Adrenal gland (tissue), 12 donors: ENCODE results near the gene AKR1D1. TPM values are rescaled to one million over a fixed set of nuclear protein-coding genes. Genes with fewer than 3 reads are reported as not detected.

ENCODE experiments used
- DNase-seq, 7 donors: peaks; one replicate each; pipeline ENCODE4 v3.0.0-alpha.2; 2019 to 2020
- H3K27ac ChIP-seq, 5 donors: fragments of 200-600 bp; sonication (generic) in 4 of 5; 1 replicate in 3 of 5; 2 replicates in 2 of 5; pipeline versions ENCODE4 v1.5.1 to v1.8.0; 2016 to 2020; ENCODE audit warnings: mild to moderate bottlenecking in 1 of 5
- H3K27me3 ChIP-seq: fragments of 200-600 bp; 2 replicates; pipeline ENCODE4 v1.8.0; 2021
- H3K36me3 ChIP-seq, 2 donors: fragments of 200-600 bp; replicated peaks in 1 of 2; 1 replicate in 1 of 2; 2 replicates in 1 of 2; pipeline versions ENCODE4 v1.5.1 to v1.8.0; 2018 to 2022
- H3K4me1 ChIP-seq, 2 donors: fragments of 200-600 bp; replicated peaks in 1 of 2; 1 replicate in 1 of 2; 2 replicates in 1 of 2; pipeline versions ENCODE4 v1.5.1 to v1.8.0; 2018 to 2021
- H3K4me3 ChIP-seq, 4 donors: fragments of 200-600 bp; sonication (generic) in 3 of 4; one replicate each; pipeline ENCODE4 v1.5.1; 2016 to 2018
- H3K9me3 ChIP-seq, 3 donors: fragments of 200-600 bp; sonication (generic) in 1 of 3; replicated peaks in 1 of 3; 1 replicate in 2 of 3; 2 replicates in 1 of 3; pipeline versions ENCODE4 v1.5.1 to v1.8.0; 2016 to 2021
- POLR2A ChIP-seq, 2 donors: fragments of 450-650 bp; IDR thresholded peaks; one replicate each; pipeline ENCODE4 v1.6.1; 2017; ENCODE audit warnings: antibody characterized with exemption in 2 of 2, mild to moderate bottlenecking in 2 of 2, moderate library complexity in 1 of 2
- WGBS, 4 donors: extraction: QIAGEN DNeasy Blood & Tissue Kit in 2 of 4; methylation state at CpG; one replicate each; pipeline versions ENCODE4 v1.1.5 to v1.1.7; 2013 to 2017; 5-methylcytosine and 5-hydroxymethylcytosine counted together
- intact Hi-C, 2 donors: fragments of 100-400 bp; cut with DNase I; formaldehyde crosslinking; loops; one replicate each; pipeline versions ENCODE4 v1.14.1 to v1.15.0; 2022 to 2023
- polyA plus RNA-seq, 3 donors: library from polyadenylated mRNA; stranded (reverse); fragments of 200-250 nt in 2 of 3; fragments of 350-450 nt in 1 of 3; fragmentation: Illumina TruSeq in 1 of 3; extraction: RNeasy Lipid Tissue Mini Kit (QIAGEN cat#74804) in 1 of 3; gene quantifications; one replicate each; pipeline ENCODE4 v1.2.3, GENCODE V29; 2013 to 2014
- total RNA-seq, 9 donors: library from RNA; depleted of rRNA in 4 of 9; stranded (reverse); fragments of >200 nt in 4 of 9; fragments of 120-200 nt in 1 of 9; fragmentation: NEBNext Ultra II Directional in 1 of 9; extraction: Animal tissue kit (Norgen Biotek cat#: 25700) in 1 of 9; gene quantifications; one replicate each; pipeline versions ENCODE4 v1.1.0 to v1.2.4, GENCODE V29; 2013 to 2023
- TF ChIP-seq, protein P1 (sequence below), 6 experiments: fragments of 450-650 bp in 4 of 6; fragments of 200-600 bp in 2 of 6; sonication (generic) in 1 of 6; IDR thresholded peaks; 1 replicate in 5 of 6; 2 replicates in 1 of 6; pipeline versions ENCODE4 v1.5.1 to v1.8.0; 2016 to 2021; ENCODE audit warnings: antibody characterized with exemption in 6 of 6, mild to moderate bottlenecking in 2 of 6, moderate library complexity in 1 of 6
- donor health status: healthy with polysubstance abuse.
- donor health status: Bipolar disorder and iron deficiency.
- donor health status: DM: yes; HTN: yes; CAD: no.
- donor health status: DM: no; HTN: no; CAD: no.
- donor health status: DM: no; HTN: no; CAD: no.
- donor health status: DM: yes; HTN: yes; CAD: no.

AKR1D1 gene
- total and polyA plus RNA-seq, 12 donors = 0.17 to 0.31 (median 0.22) TPM; not detected in 8

DNA sequence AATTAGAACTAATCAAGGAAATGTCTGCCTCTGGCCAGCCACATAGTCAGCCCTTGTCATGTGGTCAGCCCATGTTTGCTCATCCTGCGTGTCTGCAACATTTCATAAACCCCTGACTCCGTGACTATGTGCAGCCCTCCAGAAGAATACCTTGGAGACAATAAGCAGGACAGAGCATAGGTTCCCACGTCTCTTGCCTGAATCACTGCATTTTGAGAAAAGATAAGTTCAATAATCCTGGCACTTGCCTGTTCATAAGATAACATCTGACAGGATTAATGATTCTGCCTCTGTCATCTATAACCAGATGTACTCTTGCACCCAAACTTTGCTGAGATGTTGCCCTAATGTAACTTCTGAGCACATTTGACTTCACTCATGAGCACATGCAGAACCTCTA is 78.4 kb downstream of the AKR1D1 start:
- Histone ChIP-seq H3K27me3 (no peaks in the 10 kb centered on the region), H3K4me1 (no peaks in the 10 kb centered on the region), H3K9me3 (no peaks in the 10 kb centered on the region), H3K27ac (no peak overlapping the region), H3K36me3 (no peaks in the 10 kb centered on the region), H3K4me3 (no peak overlapping the region)
- 54 to 83% (median 71%) methylated on average over 3 of the region's 3 CpGs for WGBS, 4 donors
- intact Hi-C loops = no loop called here
- TF ChIP-seq, protein P1, sequence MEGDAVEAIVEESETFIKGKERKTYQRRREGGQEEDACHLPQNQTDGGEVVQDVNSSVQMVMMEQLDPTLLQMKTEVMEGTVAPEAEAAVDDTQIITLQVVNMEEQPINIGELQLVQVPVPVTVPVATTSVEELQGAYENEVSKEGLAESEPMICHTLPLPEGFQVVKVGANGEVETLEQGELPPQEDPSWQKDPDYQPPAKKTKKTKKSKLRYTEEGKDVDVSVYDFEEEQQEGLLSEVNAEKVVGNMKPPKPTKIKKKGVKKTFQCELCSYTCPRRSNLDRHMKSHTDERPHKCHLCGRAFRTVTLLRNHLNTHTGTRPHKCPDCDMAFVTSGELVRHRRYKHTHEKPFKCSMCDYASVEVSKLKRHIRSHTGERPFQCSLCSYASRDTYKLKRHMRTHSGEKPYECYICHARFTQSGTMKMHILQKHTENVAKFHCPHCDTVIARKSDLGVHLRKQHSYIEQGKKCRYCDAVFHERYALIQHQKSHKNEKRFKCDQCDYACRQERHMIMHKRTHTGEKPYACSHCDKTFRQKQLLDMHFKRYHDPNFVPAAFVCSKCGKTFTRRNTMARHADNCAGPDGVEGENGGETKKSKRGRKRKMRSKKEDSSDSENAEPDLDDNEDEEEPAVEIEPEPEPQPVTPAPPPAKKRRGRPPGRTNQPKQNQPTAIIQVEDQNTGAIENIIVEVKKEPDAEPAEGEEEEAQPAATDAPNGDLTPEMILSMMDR (IDR thresholded peaks at IDR 0.05) = no peak
- TF ChIP-seq POLR2A (IDR thresholded peaks at IDR 0.05) = no peak
- DNase-seq = no peak

DNA sequence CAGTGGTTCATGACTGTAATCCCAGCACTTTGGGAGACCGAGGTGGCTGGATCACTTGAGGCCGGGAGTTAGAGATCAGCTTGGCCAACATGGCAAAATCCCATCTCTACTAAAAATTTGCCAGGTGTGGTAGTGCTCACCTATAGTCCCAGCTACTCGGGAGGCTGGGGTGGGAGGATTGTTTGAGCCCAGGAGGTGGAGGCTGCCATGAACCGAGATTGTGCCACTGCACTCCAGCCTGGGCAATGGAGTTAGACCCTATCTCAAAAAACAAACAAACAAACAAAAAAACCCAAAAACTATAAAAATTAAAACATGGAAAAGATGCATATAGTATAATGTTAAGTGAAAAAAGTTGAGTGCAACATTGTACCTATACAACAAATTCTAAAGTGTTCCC is 81.4 kb downstream of the AKR1D1 start:
- Histone ChIP-seq H3K4me3 (no peak overlapping the region), H3K27me3 (no peaks in the 10 kb centered on the region), H3K4me1 (peaks cover 0 to 9% of the 10 kb centered on the region in 2 donors), H3K36me3 (no peaks in the 10 kb centered on the region), H3K27ac (no peak overlapping the region), H3K9me3 (no peaks in the 10 kb centered on the region)
- 69 to 97% (median 94%) methylated on average over 4 of the region's 4 CpGs for WGBS, 4 donors
- intact Hi-C loops = no loop called here
- no peak for DNase-seq
- TF ChIP-seq POLR2A (IDR thresholded peaks at IDR 0.05) = no peak
- TF ChIP-seq, protein P1 (IDR thresholded peaks at IDR 0.05) = no peak

DNA sequence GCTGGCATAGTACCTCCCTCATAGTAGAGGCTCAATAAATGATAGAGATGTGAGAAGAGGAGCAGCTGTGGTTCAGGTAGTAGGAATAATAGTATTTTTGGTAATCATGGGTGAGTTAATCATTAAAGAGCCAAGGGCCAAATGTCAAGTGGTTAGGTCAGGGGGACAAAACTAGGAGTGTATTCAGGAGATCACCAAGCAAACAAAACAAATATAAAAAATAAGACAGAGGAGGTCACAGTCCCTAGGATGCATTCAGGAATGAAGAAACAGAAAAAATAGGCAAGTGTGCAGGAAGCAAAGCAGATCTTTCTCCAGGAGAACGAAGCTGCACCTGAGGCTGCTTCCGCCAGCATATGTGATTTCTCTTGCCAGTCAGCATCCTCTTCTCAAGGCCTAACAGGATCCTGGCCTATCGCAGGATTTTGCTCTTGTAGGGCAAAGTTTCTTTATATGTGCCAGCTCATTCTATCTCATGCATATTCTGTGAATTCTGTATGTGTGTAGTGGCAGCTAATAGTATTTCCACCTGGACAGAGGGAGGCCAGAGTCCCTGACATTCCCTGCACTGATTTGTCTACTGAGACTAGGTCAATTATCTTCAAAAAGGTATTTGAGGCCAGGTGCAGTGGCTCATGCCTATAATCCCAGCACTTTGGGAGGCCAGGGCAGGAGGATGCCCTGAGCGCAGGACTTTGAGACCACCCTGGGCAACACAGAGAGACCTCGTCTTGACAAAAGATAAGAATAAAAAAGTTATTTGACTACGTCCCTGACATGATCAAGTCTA is 82.7 kb downstream of the AKR1D1 start:
- intact Hi-C loops = no loop called here
- Histone ChIP-seq H3K4me1 (peaks cover 0 to 9% of the 10 kb centered on the region in 2 donors), H3K4me3 (no peak overlapping the region), H3K9me3 (no peaks in the 10 kb centered on the region), H3K27ac (no peak overlapping the region), H3K36me3 (no peaks in the 10 kb centered on the region), H3K27me3 (no peaks in the 10 kb centered on the region)
- WGBS, 4 donors = 90 to 96% (median 95%) methylated on average over 6 of the region's 6 CpGs
- DNase-seq = no peak
- TF ChIP-seq POLR2A (IDR thresholded peaks at IDR 0.05) = no peak
- TF ChIP-seq, protein P1 (IDR thresholded peaks at IDR 0.05) = no peak

DNA sequence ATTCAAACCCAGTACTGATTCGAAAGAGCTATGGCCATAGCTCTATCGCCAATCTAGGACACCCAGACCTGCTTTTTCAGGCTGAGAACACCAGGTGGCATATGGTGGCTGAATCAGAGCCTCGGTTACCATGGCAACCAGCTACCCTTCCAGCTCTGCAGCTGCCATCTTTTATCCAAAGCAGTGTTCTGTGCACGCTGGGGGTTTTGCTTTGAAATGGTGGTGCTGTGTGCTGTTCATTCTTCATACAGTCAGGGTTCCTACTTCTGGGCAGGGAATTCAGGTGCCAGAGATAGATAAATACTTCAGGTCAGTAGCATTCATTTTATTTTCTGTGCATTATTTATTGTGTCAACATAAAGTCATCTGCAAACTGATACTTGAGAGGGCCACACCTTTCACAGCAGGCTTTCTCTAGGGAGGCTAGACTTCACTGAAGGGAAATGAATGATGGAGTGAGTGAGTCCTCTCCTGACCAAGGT is 85.4 kb downstream of the AKR1D1 start:
- peak; percentile 90 to 97 (median 93) for DNase-seq
- intact Hi-C loops = loop anchor here in 1 of 2 donors (5.0 kb wide), 1 partner anchor 576 kb away; no protein-coding TSS in a partner anchor
- no peak overlapping the region for H3K27ac ChIP-seq
- H3K27me3 ChIP-seq = no peaks in the 10 kb centered on the region
- peaks cover 0 to 5% (median 0%) of the 10 kb centered on the region in 3 donors for H3K9me3 ChIP-seq
- peaks cover 0 to 9% of the 10 kb centered on the region in 2 donors for H3K4me1 ChIP-seq
- no peaks in the 10 kb centered on the region for H3K36me3 ChIP-seq
- no peak overlapping the region for H3K4me3 ChIP-seq
- WGBS, 4 donors = 5 to 19% (median 15%) methylated on average over 4 of the region's 4 CpGs
- no peak for TF ChIP-seq POLR2A (IDR thresholded peaks at IDR 0.05)
- TF ChIP-seq, protein P1 (IDR thresholded peaks at IDR 0.05) = peak; percentile 38 to 91 (median 86)
